NCI-H1436 treated with DMSO at 0.1 percent for 48 hours (cell line): Measurements from ENCODE around the gene MITF.

Source experiments
- DNase-seq: peaks from one replicate; lab custom pipeline; 2025; lab: John Stamatoyannopoulos, UW

Gene MITF

GRCh38 chr3:69838217-69838616 lies 99.0 kb downstream of the MITF start:
- no peak for DNase-seq

DNA sequence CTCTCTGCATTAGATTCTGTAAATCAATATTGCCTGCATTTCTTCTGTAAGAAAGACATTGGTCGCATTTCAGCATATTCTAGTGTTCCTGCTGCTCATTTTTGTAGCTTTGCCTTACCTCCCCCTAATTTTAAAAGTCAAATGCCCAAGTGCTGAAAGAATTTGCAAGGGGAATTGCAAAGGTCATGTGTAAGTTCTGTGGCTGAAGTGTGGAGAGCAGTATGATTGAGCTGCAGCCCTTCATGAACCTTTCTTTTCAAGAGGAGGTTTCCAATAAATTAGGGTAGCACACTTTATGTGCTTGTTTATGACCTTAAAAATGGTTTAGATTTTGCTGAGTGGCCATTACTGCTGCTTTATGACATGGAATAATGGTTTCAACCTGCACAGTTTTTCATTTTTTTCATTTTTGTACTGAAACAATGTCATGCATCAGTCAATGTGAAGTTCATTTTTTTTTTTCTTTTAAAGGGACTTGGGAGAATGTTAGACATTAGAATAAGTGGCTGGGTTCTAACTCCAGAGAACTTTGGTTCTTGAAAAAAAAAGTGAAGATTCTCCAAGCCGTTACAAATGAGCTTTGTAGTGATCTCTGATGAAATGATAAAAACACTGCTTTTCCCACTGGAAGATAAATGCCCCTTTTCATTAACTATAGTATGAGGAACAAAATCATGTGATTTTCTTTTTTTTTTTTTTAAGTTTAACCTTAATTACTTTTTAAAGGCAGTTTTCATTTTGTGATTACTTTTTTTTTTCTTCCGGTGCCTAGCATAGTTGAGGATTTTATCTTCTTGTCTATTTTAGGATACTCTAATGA lies 99.6 kb downstream of the MITF start:
- no peak for DNase-seq

DNA sequence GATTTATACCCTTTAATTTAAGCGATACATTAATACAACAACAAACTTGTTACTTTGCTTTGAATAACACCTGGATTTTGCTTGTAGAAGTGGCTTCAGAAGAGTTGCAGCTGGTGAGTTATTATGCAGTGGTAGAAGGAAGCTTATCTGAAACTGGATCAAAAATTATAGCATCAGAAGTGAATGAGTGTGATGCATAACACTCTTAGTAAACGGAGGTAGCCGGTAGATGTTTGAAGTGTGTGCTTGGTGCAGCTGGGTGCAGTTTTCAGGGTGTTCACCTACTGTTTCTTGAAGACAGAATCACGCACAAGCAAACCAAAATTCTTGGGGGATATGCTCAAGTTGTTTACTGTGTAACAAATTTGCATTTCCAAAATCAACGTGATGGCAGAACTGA lies 103.1 kb downstream of the MITF start:
- DNase-seq: no peak

- DNase-seq: no peak
Observed at GRCh38 chr3:69842789-69843188, 103.5 kb downstream of the MITF start.

DNA sequence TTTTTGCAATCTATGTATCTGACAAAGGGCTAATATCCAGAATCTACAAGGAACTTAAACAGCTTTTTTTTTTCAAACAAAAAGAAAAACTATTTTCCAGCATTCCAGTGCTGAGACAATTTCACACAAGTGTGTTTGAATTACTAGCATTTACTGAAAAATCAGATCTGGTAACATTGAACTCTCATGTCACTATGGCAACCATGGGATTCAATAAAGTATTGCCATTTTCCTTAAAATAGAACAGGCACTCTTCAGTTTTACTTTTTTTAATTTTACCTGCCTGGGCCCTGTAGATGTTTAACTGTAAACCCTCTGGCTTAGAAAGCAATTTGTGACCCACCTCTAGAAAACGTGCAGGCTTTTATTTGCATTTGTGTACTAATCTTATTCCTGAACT lies 105.4 kb downstream of the MITF start:
- DNase-seq: no peak

- DNase-seq: no peak
Observed at GRCh38 chr3:69847303-69847702, 108.0 kb downstream of the MITF start.

DNA sequence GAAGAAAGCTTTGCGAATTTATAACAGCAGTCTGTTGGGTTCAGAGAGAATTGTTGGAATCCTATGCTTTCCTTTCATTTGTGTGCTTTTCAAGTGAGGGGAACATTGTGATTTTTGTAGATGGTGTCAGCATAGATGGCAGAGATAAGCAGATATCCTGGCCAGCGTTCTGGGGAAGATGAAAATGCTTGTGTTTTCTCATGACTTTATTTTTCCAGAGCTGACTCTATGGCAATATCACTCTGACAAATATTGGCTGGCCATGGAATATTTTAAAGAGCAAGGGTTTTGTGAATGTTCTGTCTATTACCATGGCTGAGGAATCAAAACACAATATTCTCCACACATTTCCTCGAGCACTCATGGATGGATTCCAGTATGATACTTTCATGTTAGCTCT lies 108.8 kb downstream of the MITF start:
- no peak for DNase-seq

DNA sequence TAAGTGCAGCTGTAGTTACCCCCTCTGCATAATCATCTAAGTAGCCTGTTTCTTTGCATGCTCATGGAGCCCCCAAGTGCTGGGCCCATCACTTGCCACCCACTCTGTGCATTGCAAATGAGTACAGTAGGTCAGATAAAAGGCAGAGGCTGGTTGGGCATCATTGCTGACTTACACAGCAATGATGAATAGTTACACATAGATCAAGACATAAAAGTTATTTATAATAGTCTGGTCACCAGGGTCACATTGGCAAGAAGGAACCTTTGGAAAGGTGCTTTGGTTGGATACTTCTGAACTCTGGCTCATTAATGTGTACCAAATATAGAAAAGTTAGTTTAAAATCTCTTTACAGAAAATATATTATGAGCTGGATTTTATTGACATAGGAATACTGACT lies 111.6 kb downstream of the MITF start:
- DNase-seq: no peak

- no peak for DNase-seq
Observed at GRCh38 chr3:69853027-69853426, 113.8 kb downstream of the MITF start.

DNA sequence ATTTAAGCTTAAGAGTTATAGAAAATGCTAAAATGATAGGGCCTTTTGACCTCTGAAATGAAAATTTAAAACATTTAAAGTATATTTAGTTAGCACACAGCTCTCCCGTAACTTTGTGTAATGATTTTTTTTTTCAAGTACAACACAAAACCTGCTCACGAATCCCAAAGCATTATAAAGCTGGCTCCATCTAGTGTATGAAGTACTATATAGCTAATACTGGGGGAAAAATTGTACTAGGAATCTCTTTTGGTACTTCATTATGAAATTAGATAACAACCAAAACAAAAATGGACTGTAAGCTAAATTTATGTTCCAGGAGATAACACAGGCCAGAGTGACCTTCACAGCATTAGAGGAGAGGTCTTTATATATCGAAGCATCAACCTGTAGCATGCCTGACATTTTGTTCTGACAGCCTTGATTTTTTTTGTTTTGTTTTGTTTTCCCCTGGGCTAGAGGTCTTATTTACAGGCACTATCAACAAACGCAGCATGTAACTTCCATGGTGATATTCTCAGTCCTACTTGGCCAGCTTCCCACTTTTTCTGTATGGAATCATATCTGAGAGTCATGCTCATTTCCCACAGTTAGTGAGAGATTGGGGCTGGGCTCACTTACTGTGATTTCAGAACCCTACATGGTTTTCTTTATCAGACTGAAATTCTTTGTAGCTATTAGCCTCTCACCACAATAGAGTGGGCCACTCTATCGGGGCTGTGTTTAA lies 116.3 kb downstream of the MITF start:
- no peak for DNase-seq

- DNase-seq: no peak
Observed at GRCh38 chr3:69856965-69857705, 117.9 kb downstream of the MITF start.

DNA sequence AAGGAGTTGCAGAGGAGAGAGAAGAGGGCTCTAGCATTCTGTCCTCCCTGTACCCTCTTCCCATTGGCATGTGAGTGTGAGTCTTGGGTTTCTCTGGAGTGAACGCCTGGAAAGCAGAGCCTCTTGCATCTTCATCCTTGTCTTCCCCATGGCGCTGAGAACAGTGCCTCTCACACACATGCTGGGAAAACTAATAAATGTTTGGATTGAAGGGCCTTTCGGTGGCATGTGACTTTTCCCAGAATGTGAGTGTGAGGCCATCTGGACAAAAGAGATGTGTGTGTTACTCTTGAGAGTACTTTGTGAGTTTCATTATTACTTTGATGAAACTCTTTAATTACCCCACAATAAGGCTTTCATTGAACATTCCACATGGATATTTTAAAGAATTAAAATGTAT lies 122.3 kb downstream of the MITF start:
- no peak for DNase-seq

- no peak for DNase-seq
Observed at GRCh38 chr3:69864141-69864540, 124.9 kb downstream of the MITF start.

GRCh38 chr3:69864766-69865165 lies 125.5 kb downstream of the MITF start:
- no peak for DNase-seq

GRCh38 chr3:69865925-69866679 lies 126.8 kb downstream of the MITF start:
- no peak for DNase-seq

DNA sequence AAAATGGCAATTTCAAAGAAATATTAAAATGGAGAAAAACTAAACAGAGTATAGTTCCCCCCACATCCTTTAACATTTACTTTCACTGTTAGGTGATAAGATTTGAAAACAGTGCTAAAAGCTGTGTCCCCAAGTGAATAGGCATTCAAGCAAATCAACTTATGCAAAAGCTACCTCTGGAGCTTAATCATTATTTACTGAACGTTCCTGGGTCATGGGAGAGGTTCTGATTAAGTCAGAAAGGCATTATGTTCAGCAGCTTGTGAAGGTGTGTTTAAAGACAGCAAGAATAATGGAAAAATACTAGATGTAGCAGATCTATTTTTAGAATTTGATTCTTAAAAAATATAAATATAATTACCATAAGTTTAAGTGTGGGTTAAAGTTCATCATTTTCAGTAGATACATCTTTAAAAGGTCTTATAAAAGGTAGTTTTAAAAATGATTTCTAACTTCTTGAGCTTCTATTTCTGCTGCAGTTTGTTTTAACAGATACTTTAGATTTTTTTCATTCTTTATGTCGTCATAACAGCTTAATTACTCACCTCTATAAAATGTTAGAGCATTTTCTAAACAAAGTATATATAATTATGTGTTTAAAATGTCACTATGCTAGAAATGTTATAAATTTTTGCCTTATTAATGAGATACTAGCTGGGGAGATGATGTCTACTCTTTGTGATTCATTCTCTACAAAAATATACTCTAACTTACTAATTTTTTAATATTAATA lies 127.9 kb downstream of the MITF start:
- DNase-seq: no peak

GRCh38 chr3:69867941-69868505 lies 128.8 kb downstream of the MITF start:
- DNase-seq: no peak

DNA sequence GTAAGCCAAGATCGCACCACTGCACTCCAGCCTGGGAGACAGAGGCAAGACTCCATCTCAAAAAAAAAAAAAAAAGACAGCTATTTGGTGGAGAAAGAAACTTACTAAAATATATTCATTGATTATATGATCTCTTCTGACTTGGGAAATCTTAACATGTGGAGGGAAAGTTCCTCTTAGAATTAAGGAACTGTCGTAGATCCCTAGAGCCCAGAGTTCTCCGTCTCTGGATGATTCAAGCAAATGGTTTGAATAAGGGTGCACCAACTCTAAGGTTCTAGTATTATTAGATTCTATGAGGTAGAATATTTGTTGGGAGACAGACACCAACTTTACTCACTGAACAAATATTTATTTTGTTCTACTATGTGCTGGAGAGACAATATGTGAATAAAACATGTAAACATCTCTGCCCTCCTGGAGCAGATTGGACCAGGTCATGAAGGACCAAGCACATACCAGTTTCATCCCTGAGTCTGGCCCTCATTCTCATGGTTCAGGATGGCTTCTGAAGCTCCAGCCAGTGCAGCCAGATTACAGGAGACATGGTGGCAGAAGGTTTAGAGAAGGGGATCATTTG lies 129.7 kb downstream of the MITF start:
- DNase-seq: no peak

DNA sequence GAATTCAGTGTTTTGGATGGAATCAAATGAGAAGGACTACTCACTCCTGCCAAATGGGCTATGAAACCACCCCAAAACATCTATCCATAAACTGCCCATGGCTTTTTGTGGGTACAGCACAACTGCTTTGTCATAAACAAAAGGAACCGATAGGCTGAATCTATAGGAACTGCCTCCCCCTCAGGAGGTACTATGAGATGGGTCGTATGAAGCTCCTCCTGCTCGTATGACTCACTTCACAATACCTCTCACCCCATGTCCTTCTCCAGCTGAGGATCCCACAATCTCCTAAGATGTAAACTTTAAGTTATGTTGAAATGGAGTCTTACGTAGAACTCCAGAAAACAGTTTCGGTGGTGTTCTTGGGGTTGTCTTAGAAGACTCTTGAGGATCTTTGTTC lies 130.4 kb downstream of the MITF start:
- no peak for DNase-seq

DNA sequence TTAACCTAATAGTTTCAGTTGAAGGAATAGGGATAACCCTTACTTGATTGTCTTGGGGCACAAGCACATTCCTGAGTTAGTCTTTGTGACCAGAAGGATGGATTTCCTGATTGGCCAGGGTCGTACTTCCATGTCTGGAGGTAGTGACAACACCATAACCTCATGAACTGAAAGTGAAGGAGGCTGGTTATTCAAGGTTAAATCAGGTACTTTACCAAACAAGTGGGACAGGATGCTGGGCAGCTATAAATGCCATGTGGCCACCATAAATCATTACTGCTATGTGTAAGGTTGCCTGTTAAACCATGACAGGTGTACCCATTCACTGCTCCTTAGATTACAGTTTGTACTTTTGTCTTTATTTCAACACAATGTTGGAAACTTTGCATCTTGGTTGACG lies 132.0 kb downstream of the MITF start:
- DNase-seq: no peak

DNA sequence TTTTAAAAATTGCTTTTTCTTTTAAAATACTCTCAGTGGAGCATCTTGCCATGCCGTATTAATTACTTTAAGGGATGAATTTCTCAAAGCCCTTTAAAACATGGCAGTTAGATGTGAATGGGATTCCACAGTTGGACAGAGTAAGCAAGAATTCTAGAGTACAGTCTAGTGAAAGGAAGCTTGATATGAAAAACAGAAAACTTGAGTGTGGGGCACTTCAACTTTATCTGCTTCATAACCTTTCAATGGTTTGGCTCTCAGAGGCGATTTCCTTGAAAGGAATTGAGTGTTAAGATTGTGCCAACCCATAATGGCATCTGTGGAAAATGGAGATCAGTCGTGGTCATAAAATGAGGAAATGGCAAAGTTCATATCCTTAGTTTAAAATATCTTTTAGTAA lies 132.6 kb downstream of the MITF start:
- DNase-seq: no peak
